Measurements from ENCODE around the gene EPYC.

EPYC gene

DNA sequence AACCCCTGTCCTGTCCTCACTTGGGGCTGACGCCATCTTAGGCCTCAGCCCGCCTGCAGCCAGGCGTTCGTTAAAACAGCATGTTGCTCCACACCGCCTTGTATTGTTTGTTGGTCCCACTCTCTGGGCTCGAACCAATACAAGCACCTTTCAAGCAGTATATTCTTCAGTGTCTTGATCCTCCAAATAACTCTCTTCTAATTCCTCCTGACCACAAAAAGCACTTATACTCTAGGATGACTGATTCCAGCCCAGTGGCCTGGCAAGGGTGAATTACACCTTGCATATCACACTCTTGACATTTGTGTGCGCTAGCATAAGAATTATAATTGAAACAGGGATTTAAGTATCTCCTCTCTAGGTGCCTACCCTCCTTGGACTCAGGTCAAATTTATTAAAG is 56.9 kb downstream of the EPYC start:
- Histone ChIP-seq H3K27me3 (no peaks in the 10 kb centered on the region), H3K4me1 (no peaks in the 10 kb centered on the region), H3K36me3 (no peaks in the 10 kb centered on the region), H3K9me3 (no peaks in the 10 kb centered on the region), H3K27ac (no peak overlapping the region), H3K4me3 (no peak overlapping the region)
- no peak for DNase-seq
- no peak for TF ChIP-seq CTCF (IDR thresholded peaks at IDR 0.05)
- intact Hi-C loops (cut with DNase I; ENCODE audit: low total_unique reads), result no loop called here

GRCh38 chr12:90945070-90945649 is 59.6 kb downstream of the EPYC start:
- Histone ChIP-seq H3K4me3 (no peak overlapping the region), H3K4me1 (no peaks in the 10 kb centered on the region), H3K27ac (no peak overlapping the region), H3K36me3 (no peaks in the 10 kb centered on the region), H3K9me3 (no peaks in the 10 kb centered on the region), H3K27me3 (no peaks in the 10 kb centered on the region)
- peak; percentile 21 to 23 for TF ChIP-seq CTCF (IDR thresholded peaks at IDR 0.05)
- intact Hi-C loops (cut with DNase I; ENCODE audit: low total_unique reads), result no loop called here
- DNase-seq, result no peak

DNA sequence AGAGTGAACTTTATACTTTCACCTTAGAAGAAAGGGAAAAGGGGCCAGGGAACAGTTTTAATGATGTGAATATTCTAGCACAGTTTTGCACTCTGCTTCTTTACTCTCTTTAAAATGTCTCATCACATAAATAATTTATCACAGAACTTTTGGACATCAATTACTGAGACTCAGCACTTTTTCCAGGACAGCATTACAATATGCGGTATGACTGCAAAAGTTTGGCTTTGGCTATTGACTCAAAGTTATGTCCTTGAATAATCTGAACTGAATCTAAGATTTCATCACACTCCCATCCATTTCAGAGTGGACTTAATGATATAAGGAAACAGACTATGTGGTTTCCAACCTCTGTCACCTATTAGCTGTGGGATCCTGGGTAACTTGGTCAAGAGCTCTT is 61.5 kb downstream of the EPYC start:
- Histone ChIP-seq H3K9me3 (no peaks in the 10 kb centered on the region), H3K27me3 (no peaks in the 10 kb centered on the region), H3K4me3 (no peak overlapping the region), H3K36me3 (no peaks in the 10 kb centered on the region), H3K4me1 (no peaks in the 10 kb centered on the region), H3K27ac (no peak overlapping the region)
- DNase-seq, result no peak
- no peak for TF ChIP-seq CTCF (IDR thresholded peaks at IDR 0.05)
- intact Hi-C loops (cut with DNase I; ENCODE audit: low total_unique reads), result no loop called here

DNA sequence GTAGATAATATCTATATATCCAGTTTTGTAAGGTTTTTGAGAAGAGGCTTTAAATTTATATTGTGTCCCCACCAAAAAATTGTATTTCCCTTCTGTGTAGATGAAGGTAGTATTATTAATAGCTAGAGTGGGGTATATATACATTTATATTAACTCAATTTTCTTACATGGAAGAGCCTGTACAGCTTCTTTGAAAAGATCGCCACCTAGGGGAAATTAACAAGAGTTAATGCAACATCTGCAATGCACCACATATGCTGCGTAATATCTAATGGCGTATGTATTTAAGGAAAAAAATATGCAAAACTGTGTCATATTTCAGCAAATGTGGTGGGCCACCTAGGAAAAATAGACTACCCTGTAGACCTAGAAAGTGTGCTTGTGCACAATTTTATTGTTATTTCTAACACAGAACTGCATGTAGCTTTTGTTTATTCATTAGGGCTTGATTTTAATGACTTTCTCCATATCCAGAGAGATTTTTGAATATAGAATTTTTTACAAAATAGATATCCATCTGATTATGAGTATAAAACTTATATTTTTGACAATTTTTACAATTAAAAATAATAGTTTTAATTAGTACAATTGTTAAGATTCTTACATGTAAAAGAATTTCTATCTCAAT is 63.8 kb downstream of the EPYC start:
- no peak for DNase-seq
- Histone ChIP-seq H3K27me3 (no peaks in the 10 kb centered on the region), H3K9me3 (no peaks in the 10 kb centered on the region), H3K4me1 (no peaks in the 10 kb centered on the region), H3K4me3 (no peak overlapping the region), H3K27ac (no peak overlapping the region), H3K36me3 (no peaks in the 10 kb centered on the region)
- TF ChIP-seq CTCF (IDR thresholded peaks at IDR 0.05), result peak; percentile 30 to 46
- intact Hi-C loops (cut with DNase I; ENCODE audit: low total_unique reads), result no loop called here

GRCh38 chr12:90939382-90939781 is 65.4 kb downstream of the EPYC start:
- no peak overlapping the region for H3K27ac ChIP-seq
- no peak for DNase-seq
- intact Hi-C loops (cut with DNase I; ENCODE audit: low total_unique reads), result no loop called here
- H3K4me1 ChIP-seq, result no peaks in the 10 kb centered on the region
- H3K9me3 ChIP-seq, result no peaks in the 10 kb centered on the region
- TF ChIP-seq CTCF (IDR thresholded peaks at IDR 0.05), result no peak
- H3K4me3 ChIP-seq, result no peak overlapping the region
- no peaks in the 10 kb centered on the region for H3K36me3 ChIP-seq
- no peaks in the 10 kb centered on the region for H3K27me3 ChIP-seq
